Neural cell (in vitro differentiated cells): ENCODE measurements around the gene TUBB4B. TPM values are rescaled to one million over a fixed set of nuclear protein-coding genes. Genes with fewer than 3 reads are reported as not detected.

Source experiments
- H2AFZ ChIP-seq: fragments of 200-600, 300-800 bp; sonication (generic), shearing (Covaris generic); 2 replicates; pipeline ENCODE4 v1.6.0; 2014; ENCODE audit warnings: low read depth, mild to moderate bottlenecking, antibody characterized with exemption, low read length, moderate library complexity
- H3F3A ChIP-seq: fragments of 200-600 bp; shearing (Covaris generic); 2 replicates; pipeline ENCODE4 v1.6.1; 2016; ENCODE audit warnings: mild to moderate bottlenecking, moderate library complexity, mixed read lengths, antibody characterized with exemption, low read length; ENCODE audit not compliant: insufficient read depth, poor library complexity, severe bottlenecking
- H3K27ac ChIP-seq: fragments of 200-600, 300-800 bp; sonication (generic), shearing (Covaris generic); 2 replicates; pipeline ENCODE4 v1.5.1; 2014; ENCODE audit warnings: mild to moderate bottlenecking, low read length, moderate library complexity
- H3K27me3 ChIP-seq: fragments of 300-800, 200-600 bp; sonication (generic), shearing (Covaris generic); 2 replicates; pipeline ENCODE4 v1.6.0; 2014; ENCODE audit warnings: mild to moderate bottlenecking, low read depth, low read length, moderate library complexity; ENCODE audit not compliant: insufficient read depth
- H3K36me3 ChIP-seq: fragments of 300-800, 200-600 bp; sonication (generic), shearing (Covaris generic); 2 replicates; pipeline ENCODE4 v1.5.1; 2014; ENCODE audit warnings: mild to moderate bottlenecking, antibody characterized with exemption, low read length, moderate library complexity; ENCODE audit not compliant: insufficient read depth
- H3K4me2 ChIP-seq: fragments of 300-800, 200-600 bp; sonication (generic), shearing (Covaris generic); 2 replicates; pipeline ENCODE4 v1.6.0; 2014; ENCODE audit warnings: mild to moderate bottlenecking, low read length
- H3K4me3 ChIP-seq: fragments of 300-800, 200-600 bp; sonication (generic), shearing (Covaris generic); 2 replicates; pipeline ENCODE4 v1.5.1; 2014; ENCODE audit warnings: mild to moderate bottlenecking, low read length, moderate library complexity
- H3K79me2 ChIP-seq: fragments of 200-600 bp; shearing (Covaris generic); replicated peaks from 2 replicates; pipeline ENCODE4 v1.6.0; 2014; ENCODE audit warnings: mild to moderate bottlenecking, low read length, moderate library complexity; ENCODE audit not compliant: insufficient read depth
- H3K9ac ChIP-seq: fragments of 300-800, 200-600 bp; sonication (generic), shearing (Covaris generic); 2 replicates; pipeline ENCODE4 v1.6.1; 2016; ENCODE audit warnings: mild to moderate bottlenecking, low read length, mixed read lengths
- H3K9me2 ChIP-seq: fragments of 200-600 bp; shearing (Covaris generic); 2 replicates; pipeline ENCODE4 v1.6.1; 2016; ENCODE audit warnings: mild to moderate bottlenecking, low read length, mixed read lengths; ENCODE audit not compliant: insufficient read depth
- H3K9me3 ChIP-seq: fragments of 200-600, 300-800 bp; sonication (generic), shearing (Covaris generic); 2 replicates; pipeline ENCODE4 v1.6.1; 2016; ENCODE audit warnings: mild to moderate bottlenecking, mixed run types, low read length, moderate library complexity, mixed read lengths
- H4K20me1 ChIP-seq: fragments of 200-600 bp; shearing (Covaris generic); 2 replicates; pipeline ENCODE4 v1.6.1; 2016; ENCODE audit warnings: mild to moderate bottlenecking, mixed run types; ENCODE audit not compliant: insufficient read depth
- EP300 ChIP-seq: fragments of 450-650 bp; conservative IDR thresholded peaks from 2 replicates; pipeline ENCODE4 v1.6.1; 2014; ENCODE audit warnings: antibody characterized with exemption, mild to moderate bottlenecking, moderate library complexity; ENCODE audit not compliant: poor library complexity, severe bottlenecking
- EZH2 ChIP-seq: fragments of 200-600, 300-800 bp; shearing (Covaris generic), sonication (generic); IDR thresholded peaks from 2 replicates; pipeline ENCODE4 v1.6.1; 2014; ENCODE audit warnings: antibody characterized with exemption, low read length, borderline replicate concordance, mild to moderate bottlenecking; ENCODE audit not compliant: insufficient read depth, poor library complexity, severe bottlenecking
- MXI1 ChIP-seq: fragments of 450-650 bp; conservative IDR thresholded peaks from 2 replicates; pipeline ENCODE4 v1.6.1; 2014; ENCODE audit warnings: antibody characterized with exemption, mild to moderate bottlenecking; ENCODE audit not compliant: poor library complexity, severe bottlenecking
- POLR2AphosphoS5 ChIP-seq: IDR thresholded peaks from 2 replicates; pipeline ENCODE4 v1.6.1; 2012
- RAD21 ChIP-seq: fragments of 450-650 bp; conservative IDR thresholded peaks from 2 replicates; pipeline ENCODE4 v1.6.1; 2014; ENCODE audit warnings: antibody characterized with exemption, mild to moderate bottlenecking, moderate library complexity
- SMC3 ChIP-seq: fragments of 450-650 bp; conservative IDR thresholded peaks from 2 replicates; pipeline ENCODE4 v1.6.1; 2014; ENCODE audit warnings: antibody characterized with exemption, mild to moderate bottlenecking, moderate library complexity; ENCODE audit not compliant: poor library complexity
- TAF1 ChIP-seq: IDR thresholded peaks from 2 replicates; pipeline ENCODE4 v1.6.1; 2012; ENCODE audit warnings: low read depth
- polyA plus RNA-seq: library from polyadenylated mRNA; depleted of rRNA; stranded (reverse); fragments of >200 nt; gene quantifications from 2 replicates; pipeline ENCODE4 v1.2.3, GENCODE V29; 2014
- TF ChIP-seq, protein P1 (sequence below): fragments of 450-650 bp; IDR thresholded peaks from 2 replicates; pipeline ENCODE4 v1.5.1; 2014; ENCODE audit warnings: antibody characterized with exemption, mild to moderate bottlenecking, moderate library complexity; ENCODE audit not compliant: poor library complexity, severe bottlenecking
- TF ChIP-seq, protein P2 (sequence below): IDR thresholded peaks from 2 replicates; pipeline ENCODE4 v1.6.1; 2012; ENCODE audit warnings: borderline replicate concordance

TUBB4B gene
- polyA plus RNA-seq, 1 donor from 2014 or later = 60.3 TPM

DNA sequence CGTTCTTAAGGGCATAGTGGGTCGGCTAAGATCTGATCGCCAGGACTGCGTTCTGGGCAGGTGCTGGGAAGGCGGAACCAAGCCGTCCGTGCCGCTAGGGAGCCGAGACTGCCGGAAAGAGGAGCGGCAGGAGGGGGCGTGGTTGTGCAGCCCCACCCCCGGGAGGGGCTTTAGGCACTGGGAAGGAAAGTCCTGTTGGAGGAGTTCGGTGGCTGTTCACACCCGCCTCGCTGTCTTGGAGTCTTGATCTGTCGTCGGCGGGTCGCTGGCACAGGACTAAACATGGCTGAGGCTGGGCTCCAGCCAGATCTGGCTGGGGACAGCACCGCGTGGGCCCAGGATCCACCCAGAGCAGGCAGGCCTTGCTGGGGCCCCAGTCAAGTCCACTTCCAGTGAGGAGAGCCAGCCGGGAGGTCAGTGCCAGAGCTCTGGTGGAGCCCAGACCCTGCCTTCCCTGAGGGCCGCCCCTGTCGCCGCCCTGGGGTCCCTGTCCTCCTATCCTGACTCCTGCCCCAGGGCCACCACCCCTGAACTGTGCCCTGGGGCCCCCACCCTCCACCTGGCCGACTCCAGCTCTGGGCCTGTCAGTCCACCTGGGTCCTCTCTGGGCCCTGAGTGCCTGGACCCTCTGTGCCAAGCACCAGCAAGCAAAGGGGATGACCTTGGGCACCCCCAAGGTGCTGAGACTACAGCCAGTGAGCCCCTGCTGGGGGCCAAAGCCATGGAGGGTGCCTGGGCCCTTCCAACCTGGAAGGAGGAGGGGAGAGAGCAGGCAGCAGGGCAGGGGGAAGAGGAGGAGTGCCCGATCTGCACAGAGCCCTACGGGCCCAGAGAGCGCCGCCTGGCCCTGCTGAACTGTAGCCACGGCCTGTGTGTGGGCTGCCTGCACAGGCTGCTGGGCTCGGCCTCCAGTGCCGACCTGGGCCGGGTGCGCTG lies 23.5 kb upstream of the TUBB4B start:
- Histone ChIP-seq H3F3A (no peaks in the 10 kb centered on the region), H3K79me2 (no peaks in the 10 kb centered on the region), H3K9me2 (no peaks in the 10 kb centered on the region), H3K36me3 (no peaks in the 10 kb centered on the region), H3K27me3 (no peaks in the 10 kb centered on the region), H3K9ac (no peak overlapping the region), H3K4me2 (no peak overlapping the region), H4K20me1 (no peaks in the 10 kb centered on the region), H3K4me3 (no peak overlapping the region), H3K27ac (no peak overlapping the region), H3K9me3 (no peaks in the 10 kb centered on the region), H2AFZ (no peak overlapping the region)
- TF ChIP-seq, protein P1, sequence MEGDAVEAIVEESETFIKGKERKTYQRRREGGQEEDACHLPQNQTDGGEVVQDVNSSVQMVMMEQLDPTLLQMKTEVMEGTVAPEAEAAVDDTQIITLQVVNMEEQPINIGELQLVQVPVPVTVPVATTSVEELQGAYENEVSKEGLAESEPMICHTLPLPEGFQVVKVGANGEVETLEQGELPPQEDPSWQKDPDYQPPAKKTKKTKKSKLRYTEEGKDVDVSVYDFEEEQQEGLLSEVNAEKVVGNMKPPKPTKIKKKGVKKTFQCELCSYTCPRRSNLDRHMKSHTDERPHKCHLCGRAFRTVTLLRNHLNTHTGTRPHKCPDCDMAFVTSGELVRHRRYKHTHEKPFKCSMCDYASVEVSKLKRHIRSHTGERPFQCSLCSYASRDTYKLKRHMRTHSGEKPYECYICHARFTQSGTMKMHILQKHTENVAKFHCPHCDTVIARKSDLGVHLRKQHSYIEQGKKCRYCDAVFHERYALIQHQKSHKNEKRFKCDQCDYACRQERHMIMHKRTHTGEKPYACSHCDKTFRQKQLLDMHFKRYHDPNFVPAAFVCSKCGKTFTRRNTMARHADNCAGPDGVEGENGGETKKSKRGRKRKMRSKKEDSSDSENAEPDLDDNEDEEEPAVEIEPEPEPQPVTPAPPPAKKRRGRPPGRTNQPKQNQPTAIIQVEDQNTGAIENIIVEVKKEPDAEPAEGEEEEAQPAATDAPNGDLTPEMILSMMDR = no peak
- TF ChIP-seq EP300 = no peak
- TF ChIP-seq POLR2AphosphoS5 = no peak
- TF ChIP-seq EZH2 = no peak

- H2AFZ ChIP-seq = no peak overlapping the region
- H3K27me3 ChIP-seq = no peaks in the 10 kb centered on the region
- H4K20me1 ChIP-seq = no peaks in the 10 kb centered on the region
- no peaks in the 10 kb centered on the region for H3K9me3 ChIP-seq
- no peaks in the 10 kb centered on the region for H3K9me2 ChIP-seq
- H3K9ac ChIP-seq = no peak overlapping the region
- TF ChIP-seq RAD21 (no peak), POLR2AphosphoS5 (no peak), EP300 (no peak), EZH2 (no peak), SMC3 (no peak), TAF1 (no peak), MXI1 (no peak)
- TF ChIP-seq, protein P2, sequence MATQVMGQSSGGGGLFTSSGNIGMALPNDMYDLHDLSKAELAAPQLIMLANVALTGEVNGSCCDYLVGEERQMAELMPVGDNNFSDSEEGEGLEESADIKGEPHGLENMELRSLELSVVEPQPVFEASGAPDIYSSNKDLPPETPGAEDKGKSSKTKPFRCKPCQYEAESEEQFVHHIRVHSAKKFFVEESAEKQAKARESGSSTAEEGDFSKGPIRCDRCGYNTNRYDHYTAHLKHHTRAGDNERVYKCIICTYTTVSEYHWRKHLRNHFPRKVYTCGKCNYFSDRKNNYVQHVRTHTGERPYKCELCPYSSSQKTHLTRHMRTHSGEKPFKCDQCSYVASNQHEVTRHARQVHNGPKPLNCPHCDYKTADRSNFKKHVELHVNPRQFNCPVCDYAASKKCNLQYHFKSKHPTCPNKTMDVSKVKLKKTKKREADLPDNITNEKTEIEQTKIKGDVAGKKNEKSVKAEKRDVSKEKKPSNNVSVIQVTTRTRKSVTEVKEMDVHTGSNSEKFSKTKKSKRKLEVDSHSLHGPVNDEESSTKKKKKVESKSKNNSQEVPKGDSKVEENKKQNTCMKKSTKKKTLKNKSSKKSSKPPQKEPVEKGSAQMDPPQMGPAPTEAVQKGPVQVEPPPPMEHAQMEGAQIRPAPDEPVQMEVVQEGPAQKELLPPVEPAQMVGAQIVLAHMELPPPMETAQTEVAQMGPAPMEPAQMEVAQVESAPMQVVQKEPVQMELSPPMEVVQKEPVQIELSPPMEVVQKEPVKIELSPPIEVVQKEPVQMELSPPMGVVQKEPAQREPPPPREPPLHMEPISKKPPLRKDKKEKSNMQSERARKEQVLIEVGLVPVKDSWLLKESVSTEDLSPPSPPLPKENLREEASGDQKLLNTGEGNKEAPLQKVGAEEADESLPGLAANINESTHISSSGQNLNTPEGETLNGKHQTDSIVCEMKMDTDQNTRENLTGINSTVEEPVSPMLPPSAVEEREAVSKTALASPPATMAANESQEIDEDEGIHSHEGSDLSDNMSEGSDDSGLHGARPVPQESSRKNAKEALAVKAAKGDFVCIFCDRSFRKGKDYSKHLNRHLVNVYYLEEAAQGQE = no peak
- TF ChIP-seq, protein P1 = no peak
- no peak overlapping the region for H3K27ac ChIP-seq
- no peaks in the 10 kb centered on the region for H3K36me3 ChIP-seq
- H3K79me2 ChIP-seq = no peaks in the 10 kb centered on the region
- no peaks in the 10 kb centered on the region for H3F3A ChIP-seq
- no peak overlapping the region for H3K4me3 ChIP-seq
- H3K4me2 ChIP-seq = no peak overlapping the region
Measured at GRCh38 chr9:137218212-137218753, 22.8 kb upstream of the TUBB4B start.
